ENCODE measurements around the gene COL6A5. TPM values are rescaled to one million over a fixed set of nuclear protein-coding genes. Genes with fewer than 3 reads are reported as not detected.

The COL6A5 gene
- polyA plus RNA-seq, 2 of the 4 experiments (the other 2 are of a cell fraction) = not detected

GRCh38 chr3:130488288-130488687 is 142.8 kb downstream of the COL6A5 start:
- Histone ChIP-seq H3K9me3 (no peaks in the 10 kb centered on the region), H3K4me3 (no peak overlapping the region), H3K4me1 (no peaks in the 10 kb centered on the region), H3K4me2 (no peak overlapping the region), H3K27ac (no peak overlapping the region)
- TF ChIP-seq RFX5 (IDR thresholded peaks at IDR 0.05) (no peak), EP300 (IDR thresholded peaks at IDR 0.05) (no peak), HDAC2 (IDR thresholded peaks at IDR 0.05) (no peak), EHF (CRISPR knock-in tag; IDR thresholded peaks at IDR 0.05) (no peak), ATOH8 (CRISPR knock-in tag; IDR thresholded peaks at IDR 0.05; ENCODE audit: low read depth) (no peak), POLR2A (IDR thresholded peaks at IDR 0.05; ENCODE audit: low read length) (no peak)
- FAIRE-seq (no peak), ATAC-seq (no peak), DNase-seq (ENCODE audit: low read depth in 1 of 2, low spot score in 1 of 2) (no peak)
- ChIA-PET POLR2A (no interaction called here), CTCF (no interaction called here)
- WGBS (ENCODE audit: missing lambda C conversion rate) = 8% methylated on average over 1 of the region's 1 CpG

- ATAC-seq (no peak), FAIRE-seq (no peak), DNase-seq (ENCODE audit: low read depth in 1 of 2, low spot score in 1 of 2) (no peak)
- no peaks in the 10 kb centered on the region for H3K4me1 ChIP-seq
- no peak overlapping the region for H3K4me2 ChIP-seq
- TF ChIP-seq ELK1 (IDR thresholded peaks at IDR 0.05; ENCODE audit: low read depth, low read length) = no peak
- TF ChIP-seq RAD21 (conservative IDR thresholded peaks at IDR 0.05 in 1 of 2, IDR thresholded peaks at IDR 0.05 in 1 of 2) = no peak
- TF ChIP-seq CHD2 (IDR thresholded peaks at IDR 0.05; ENCODE audit: low read length, partially characterized antibody) = no peak
- no peak for TF ChIP-seq HDAC2 (IDR thresholded peaks at IDR 0.05)
- TF ChIP-seq RCOR1 (IDR thresholded peaks at IDR 0.05; ENCODE audit: low read depth, low read length) = no peak
- TF ChIP-seq MYC (IDR thresholded peaks at IDR 0.05; ENCODE audit: borderline replicate concordance, low read length) = no peak
- no peak for TF ChIP-seq JUN (IDR thresholded peaks at IDR 0.05)
- no peak for TF ChIP-seq MAZ (IDR thresholded peaks at IDR 0.05; ENCODE audit: borderline replicate concordance, low read depth, low read length)
- TF ChIP-seq HOXB13 (CRISPR knock-in tag; IDR thresholded peaks at IDR 0.05; ENCODE audit: low read depth) = no peak
- TF ChIP-seq ZNF302 (CRISPR knock-in tag; IDR thresholded peaks at IDR 0.05) = no peak
- TF ChIP-seq EHF (CRISPR knock-in tag; IDR thresholded peaks at IDR 0.05) = no peak
- TF ChIP-seq FOSL2 (IDR thresholded peaks at IDR 0.05) = no peak
- no peak for TF ChIP-seq FOSL2 (CRISPR knock-in tag; IDR thresholded peaks at IDR 0.05)
- TF ChIP-seq MAX (IDR thresholded peaks at IDR 0.05) = no peak
- no peak for TF ChIP-seq TFCP2L1 (CRISPR knock-in tag; IDR thresholded peaks at IDR 0.05)
- TF ChIP-seq JUNB (IDR thresholded peaks at IDR 0.05) = no peak
- TF ChIP-seq ATOH8 (CRISPR knock-in tag; IDR thresholded peaks at IDR 0.05; ENCODE audit: low read depth) = no peak
- TF ChIP-seq HES2 (IDR thresholded peaks at IDR 0.05) = no peak
- TF ChIP-seq E2F6 (IDR thresholded peaks at IDR 0.05; ENCODE audit: borderline replicate concordance, low read depth) = no peak
- POLR2A ChIA-PET = no interaction called here
- CTCF ChIA-PET = no interaction called here
- H3K27ac ChIP-seq = no peak overlapping the region
- H3K4me3 ChIP-seq = no peak overlapping the region
- WGBS (ENCODE audit: missing lambda C conversion rate) = 40% methylated on average over 2 of the region's 2 CpGs
- no peaks in the 10 kb centered on the region for H3K9me3 ChIP-seq
These were observed 143.4 kb downstream of the COL6A5 start for GRCh38 chr3:130488769-130489450.

Data from A549 (cell line).